GM21390 (cell line): ENCODE measurements around the gene BIRC6.
"Not testable (repeated sequence)": the region's sequence is repeated elsewhere in the genome, so short reads cannot be mapped to it uniquely, and the experiment has no call there.

Experiments used
- ATAC-seq: cut with Tn5 transposase; IDR thresholded peaks from one replicate; pipeline ENCODE4 v1.9.1; 2021; ENCODE audit not compliant: unreplicated experiment

Gene BIRC6

GRCh38 chr2:32442020-32442467 lies 85.2 kb downstream of the BIRC6 start:
- ATAC-seq: no peak

- ATAC-seq: no peak
Measured at GRCh38 chr2:32446369-32446768, 89.5 kb downstream of the BIRC6 start.

DNA sequence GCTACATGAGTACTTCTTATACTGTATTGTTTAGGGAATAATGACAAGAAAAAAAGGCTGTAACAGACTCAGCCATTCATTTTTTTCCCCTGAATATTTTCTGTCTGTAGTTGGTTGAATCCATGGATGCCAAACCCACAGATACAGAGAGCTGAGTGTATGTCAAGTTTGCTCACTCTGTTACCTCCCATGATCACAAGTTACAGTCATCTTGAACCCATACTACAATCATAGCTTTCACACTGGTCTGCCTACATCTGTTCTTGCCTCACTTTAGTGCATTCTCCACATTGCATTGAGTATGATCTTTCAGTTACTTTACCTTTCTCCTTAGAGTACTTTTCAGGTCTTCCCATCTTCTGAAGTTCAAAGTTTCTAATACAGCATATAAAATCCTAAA lies 94.0 kb downstream of the BIRC6 start:
- no peak for ATAC-seq

- ATAC-seq: no peak
Measured at GRCh38 chr2:32452338-32453064, 95.7 kb downstream of the BIRC6 start.

DNA sequence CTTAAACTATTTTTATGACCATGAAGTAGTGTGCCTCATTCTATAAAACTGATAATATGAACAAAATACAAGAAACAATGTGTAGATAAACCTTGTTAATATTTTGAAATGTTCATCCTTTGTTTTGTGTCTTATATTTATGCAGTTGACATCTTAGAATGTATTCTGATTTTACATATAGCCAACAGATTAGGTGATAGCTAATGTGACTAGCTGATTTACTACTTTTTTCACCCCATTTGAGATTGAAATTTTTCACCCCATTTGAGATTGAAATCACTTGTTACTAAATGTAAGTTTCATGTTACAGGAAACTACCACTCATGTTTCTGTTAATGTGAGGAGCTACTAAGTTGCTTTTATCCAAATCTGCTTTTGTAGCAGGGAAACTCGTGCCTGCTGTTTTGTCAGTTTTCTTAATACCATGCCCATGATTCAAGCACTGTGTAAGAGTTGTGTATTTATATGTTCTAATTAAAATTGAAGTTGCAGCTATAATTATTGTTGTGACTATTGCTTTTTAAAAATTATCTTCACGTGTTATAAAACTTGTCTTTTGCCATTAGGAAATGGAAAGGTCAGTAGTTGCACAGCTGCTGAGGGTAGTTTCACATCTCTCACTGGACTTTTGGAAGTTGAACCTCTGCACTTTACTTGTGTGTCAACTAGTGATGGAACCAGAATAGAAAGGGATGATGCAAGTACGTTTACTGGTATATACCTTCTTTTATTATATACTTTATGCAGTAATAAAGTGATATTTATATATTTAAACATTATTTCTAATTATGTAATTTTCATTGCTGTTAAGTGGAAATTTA lies 96.6 kb downstream of the BIRC6 start:
- ATAC-seq: no peak

- no peak for ATAC-seq
Measured at GRCh38 chr2:32455816-32456215, 99.0 kb downstream of the BIRC6 start.

GRCh38 chr2:32456808-32457207 lies 100.0 kb downstream of the BIRC6 start:
- ATAC-seq: no peak

DNA sequence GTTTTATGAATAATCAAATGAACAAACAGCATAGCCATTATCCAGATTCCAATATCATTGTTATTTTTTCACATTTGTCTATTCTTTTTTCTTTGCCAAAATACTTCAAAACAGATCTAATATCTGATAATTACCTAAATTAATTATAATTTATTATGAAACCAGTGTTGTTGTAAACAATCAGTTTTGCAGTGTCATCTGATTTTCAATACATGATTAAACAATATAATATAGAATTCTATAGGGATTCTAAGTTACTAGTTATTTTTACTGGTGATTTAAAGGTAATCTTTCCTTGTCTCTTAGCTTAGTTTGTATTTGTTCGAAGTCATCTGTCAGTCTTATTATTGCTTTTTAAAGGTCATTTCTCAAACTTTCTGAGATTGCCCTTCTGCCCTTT lies 101.0 kb downstream of the BIRC6 start:
- ATAC-seq: no peak

DNA sequence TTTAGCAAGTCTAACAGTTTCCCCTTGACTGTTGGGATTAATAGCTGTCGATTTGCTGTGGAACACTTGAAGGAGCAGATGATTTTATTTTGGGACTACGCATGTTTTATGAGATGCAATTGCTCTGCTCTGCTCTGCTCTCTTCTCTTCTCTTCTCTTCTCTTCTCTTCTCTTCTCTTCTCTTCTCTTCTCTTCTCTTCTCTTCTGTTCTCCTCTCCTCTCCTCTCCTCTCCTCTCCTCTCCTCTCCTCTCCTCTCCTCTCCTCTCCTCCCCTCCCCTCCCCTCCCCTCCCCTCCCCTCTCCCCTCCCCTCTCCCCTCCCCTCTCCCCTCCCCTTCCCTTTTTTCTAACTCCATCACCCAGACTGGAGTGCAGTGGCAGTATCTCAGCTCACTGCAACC lies 104.0 kb downstream of the BIRC6 start:
- ATAC-seq: not testable (repeated sequence)

- ATAC-seq: no peak
Measured at GRCh38 chr2:32463110-32463509, 106.3 kb downstream of the BIRC6 start.

DNA sequence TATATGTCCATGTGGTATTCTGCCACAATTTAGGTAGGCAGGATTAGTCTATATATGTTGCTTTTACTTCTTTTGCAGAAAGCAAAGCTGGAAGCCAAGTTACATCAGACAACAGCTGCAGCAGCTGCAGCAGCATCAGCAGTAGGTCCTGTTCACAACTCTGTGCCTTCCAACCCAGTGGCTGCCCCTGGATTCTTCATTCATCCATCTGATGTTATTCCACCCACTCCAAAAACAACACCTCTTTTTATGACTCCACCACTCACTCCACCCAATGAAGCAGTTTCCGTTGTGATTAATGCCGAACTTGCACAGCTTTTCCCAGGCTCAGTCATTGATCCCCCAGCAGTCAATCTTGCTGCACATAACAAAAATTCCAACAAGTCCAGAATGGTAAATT lies 107.6 kb downstream of the BIRC6 start:
- no peak for ATAC-seq

GRCh38 chr2:32472605-32473004 lies 115.8 kb downstream of the BIRC6 start:
- no peak for ATAC-seq

DNA sequence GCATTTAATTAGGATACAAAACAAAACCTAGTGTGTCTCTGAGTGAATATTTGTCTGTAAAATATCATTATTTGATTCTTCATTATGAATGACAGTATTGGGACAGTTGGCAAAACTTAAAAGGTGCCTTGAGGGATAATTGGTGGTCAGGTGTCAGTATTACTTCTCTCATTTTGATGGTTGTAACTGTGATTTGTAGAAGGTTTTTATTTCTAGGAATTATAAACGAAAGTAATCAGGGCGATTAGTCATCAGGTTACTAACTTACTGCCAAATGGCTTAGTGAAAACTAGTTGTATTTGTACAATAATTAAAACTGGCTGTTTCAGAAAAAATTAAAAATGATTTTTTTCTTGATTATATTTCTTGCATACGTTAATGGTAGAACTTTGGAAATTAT lies 117.6 kb downstream of the BIRC6 start:
- ATAC-seq: no peak

GRCh38 chr2:32478889-32479620 lies 122.2 kb downstream of the BIRC6 start:
- ATAC-seq: no peak

- ATAC-seq: no peak
Measured at GRCh38 chr2:32479993-32480392, 123.2 kb downstream of the BIRC6 start.

DNA sequence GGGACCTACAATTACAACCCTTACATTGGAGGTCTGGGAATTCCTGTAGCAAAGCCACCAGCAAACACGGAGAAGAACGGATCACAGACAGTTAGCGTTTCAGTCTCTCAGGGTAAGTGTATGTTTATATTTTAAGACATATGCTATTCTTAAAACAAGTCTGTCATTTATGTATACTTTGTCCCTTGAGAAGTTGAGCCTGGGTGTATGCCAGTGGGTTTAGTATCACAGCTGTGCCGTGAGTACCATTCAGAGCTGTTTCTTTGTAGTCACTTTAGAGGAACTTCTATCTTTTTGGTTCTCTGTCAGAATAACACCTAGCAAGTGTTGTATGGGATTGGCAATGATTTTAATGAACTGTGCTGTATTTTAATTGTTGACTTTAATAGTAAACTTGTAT lies 125.6 kb downstream of the BIRC6 start:
- no peak for ATAC-seq

GRCh38 chr2:32484937-32485336 lies 128.1 kb downstream of the BIRC6 start:
- no peak for ATAC-seq

- ATAC-seq: no peak
Measured at GRCh38 chr2:32485399-32485798, 128.6 kb downstream of the BIRC6 start.

DNA sequence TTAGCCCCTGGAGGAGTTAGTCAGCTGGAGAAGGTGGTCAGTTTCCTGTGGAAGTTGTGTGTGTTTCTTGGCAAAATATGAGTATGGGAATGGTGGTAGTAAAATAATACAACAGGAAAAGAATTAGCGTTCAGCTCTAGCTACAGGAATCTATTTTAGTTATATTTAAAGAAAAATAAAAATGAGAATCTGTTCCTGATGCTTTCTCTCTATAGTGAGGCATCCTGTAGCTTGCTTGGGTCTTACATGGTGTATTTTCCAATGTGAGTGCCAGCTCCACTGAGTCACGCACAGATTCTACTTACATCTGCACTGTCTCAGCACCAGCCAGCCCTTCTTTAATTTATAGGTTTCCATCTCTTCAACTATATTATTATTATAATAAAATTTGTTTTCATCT lies 132.2 kb downstream of the BIRC6 start:
- ATAC-seq: no peak

- ATAC-seq: no peak
Measured at GRCh38 chr2:32491346-32491745, 134.5 kb downstream of the BIRC6 start.

- ATAC-seq: no peak
Measured at GRCh38 chr2:32495139-32495538, 138.3 kb downstream of the BIRC6 start.

DNA sequence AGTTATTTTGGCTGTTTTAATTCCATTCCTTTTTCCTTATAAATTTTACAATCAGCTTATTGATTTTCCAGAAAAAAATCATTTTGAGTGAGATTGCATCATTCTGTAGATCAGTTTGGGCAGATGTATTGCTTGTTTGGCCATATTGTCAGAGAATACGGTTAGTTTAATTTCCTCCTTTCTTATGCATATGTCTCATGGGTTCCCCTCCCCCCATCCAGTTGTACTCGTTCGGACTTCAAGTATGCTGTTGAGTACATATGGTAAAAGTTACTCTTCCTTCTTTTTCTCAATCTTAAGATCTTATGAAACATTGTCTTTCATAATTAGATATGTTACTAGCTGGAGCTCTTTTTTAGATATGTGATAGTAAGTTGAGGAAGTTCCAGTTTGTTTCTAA lies 139.8 kb downstream of the BIRC6 start:
- ATAC-seq: no peak
